Subcutaneous adipose tissue (tissue), 4 donors: Measurements from ENCODE around the gene CADPS. TPM values are rescaled to one million over a fixed set of nuclear protein-coding genes. Genes with fewer than 3 reads are reported as not detected.

Experiments used
- CTCF ChIP-seq: fragments of 450-650 bp; IDR thresholded peaks from one replicate; pipeline ENCODE4 v1.5.1; 2016; ENCODE audit warnings: low read depth, mild to moderate bottlenecking, control low read depth, antibody characterized with exemption, moderate library complexity
- total RNA-seq, 4 donors: library from RNA; depleted of rRNA; stranded (reverse); fragments of >200 nt; gene quantifications; one replicate each; pipeline ENCODE4 v1.1.0, GENCODE V29; 2016

Gene CADPS
- total RNA-seq, 4 donors from 2014 or later, result 1.9 to 25.1 TPM; not detected in 2

GRCh38 chr3:62570888-62571287 is 304.3 kb downstream of the CADPS start:
- TF ChIP-seq CTCF, result no peak

GRCh38 chr3:62569609-62570008 is 305.6 kb downstream of the CADPS start:
- TF ChIP-seq CTCF, result no peak

- TF ChIP-seq CTCF, result no peak
These were observed 307.9 kb downstream of the CADPS start for GRCh38 chr3:62567097-62568021.

- TF ChIP-seq CTCF, result no peak
These were observed 309.1 kb downstream of the CADPS start for GRCh38 chr3:62566022-62566557.

- TF ChIP-seq CTCF, result no peak
These were observed 312.6 kb downstream of the CADPS start for GRCh38 chr3:62562596-62562995.

- no peak for TF ChIP-seq CTCF
These were observed 313.2 kb downstream of the CADPS start for GRCh38 chr3:62562017-62562416.

- no peak for TF ChIP-seq CTCF
These were observed 315.3 kb downstream of the CADPS start for GRCh38 chr3:62559831-62560445.
